ENCODE results near the gene LYPD6B. TPM values are rescaled to one million over a fixed set of nuclear protein-coding genes. Genes with fewer than 3 reads are reported as not detected.

LYPD6B gene
- polyA plus RNA-seq, 3 donors = 30.7 to 33.9 (median 31.8) TPM

DNA sequence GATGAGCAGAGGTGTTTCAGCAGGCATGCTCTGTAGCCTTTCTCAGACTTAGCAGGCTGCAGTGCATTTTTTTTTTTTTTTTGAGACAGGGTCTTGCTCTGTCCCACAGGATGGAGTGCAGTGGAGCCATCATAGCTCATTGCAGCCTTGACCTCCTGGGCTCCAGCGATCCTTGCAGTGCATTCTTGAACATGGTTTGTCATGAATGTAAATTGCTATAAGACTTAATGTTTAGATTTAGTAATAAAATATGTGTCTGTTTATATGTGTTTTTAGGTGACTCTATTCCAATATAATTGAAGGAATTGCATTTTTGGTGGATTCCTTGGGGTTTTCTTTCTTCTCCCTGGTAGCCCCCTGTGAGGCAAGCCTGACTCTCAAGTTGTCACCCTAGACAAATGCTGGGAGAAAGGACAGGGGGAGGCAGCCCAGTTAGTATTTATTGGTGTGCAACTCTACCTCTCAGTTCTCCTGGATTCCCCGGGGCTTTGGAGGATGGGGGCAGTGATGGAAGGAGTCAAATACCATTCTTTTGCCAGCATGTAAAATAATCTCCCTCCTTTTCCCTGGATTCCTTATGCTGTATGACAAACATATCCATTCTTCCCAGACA is 22.7 kb downstream of the LYPD6B start:
- DNase-seq (ENCODE audit: extremely low read depth in 1 of 11, low read depth in 9 of 11, low spot score in 4 of 11) = no peak

DNA sequence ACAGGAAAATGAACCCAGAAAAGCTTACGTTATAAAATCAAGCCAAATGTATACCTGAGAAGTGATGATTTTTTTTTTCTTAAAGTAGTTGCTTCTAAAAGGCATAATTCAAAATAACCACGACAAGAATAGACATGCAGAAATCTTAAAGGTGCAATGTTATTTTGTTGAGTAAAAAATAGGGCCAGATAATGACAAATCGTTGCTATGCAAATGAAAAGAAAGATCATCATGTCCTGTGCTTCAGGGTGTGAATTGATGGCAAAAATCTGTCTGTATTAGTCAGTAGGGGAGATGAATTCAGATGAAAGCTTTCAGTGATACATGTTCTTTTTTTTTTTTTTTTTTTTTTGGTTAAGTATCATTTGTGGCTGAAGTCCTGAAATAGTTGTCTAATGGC is 24.0 kb downstream of the LYPD6B start:
- no peak for DNase-seq (ENCODE audit: extremely low read depth in 1 of 11, low read depth in 9 of 11, low spot score in 4 of 11)

DNA sequence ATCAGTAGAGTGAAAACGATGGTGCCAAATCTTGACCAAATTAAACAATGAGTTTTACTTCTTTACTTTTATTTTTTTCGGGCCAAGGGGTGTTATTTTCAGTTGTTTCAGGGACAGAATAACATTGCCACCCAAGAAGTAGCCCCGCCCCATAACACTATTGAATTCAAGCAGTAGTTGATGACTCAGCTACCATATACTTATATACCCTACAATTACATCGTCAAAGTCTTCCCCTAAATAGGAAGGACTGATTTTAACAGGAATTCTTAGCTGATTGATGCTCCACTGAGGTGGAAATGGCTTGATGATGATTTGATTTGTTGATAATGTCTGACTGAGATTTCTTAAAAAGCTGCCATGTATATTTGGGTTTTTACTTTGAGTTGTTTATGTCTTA is 24.7 kb downstream of the LYPD6B start:
- DNase-seq (ENCODE audit: extremely low read depth in 1 of 11, low read depth in 9 of 11, low spot score in 4 of 11) = no peak

DNA sequence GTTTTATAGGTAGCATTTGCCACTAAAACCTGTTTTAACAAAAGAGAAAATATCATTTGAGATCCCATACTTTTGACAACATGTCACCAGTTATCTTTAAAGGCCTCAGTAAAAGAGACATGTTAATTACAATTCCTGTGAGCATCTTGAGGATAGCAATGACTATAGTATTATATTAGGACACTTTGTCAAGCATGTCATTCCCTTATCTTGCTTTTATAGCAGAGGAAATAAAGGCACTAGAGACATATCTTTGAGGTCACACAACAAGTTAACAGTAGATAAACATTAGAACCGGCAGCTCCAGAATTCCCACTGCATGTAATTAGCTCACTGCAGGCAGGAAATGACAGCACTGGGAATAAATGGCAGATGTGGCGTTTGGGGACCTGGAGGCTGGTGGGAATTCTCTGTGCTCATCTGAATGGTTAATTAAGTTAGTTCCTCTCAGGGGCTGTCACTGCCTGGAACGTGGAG is 25.9 kb downstream of the LYPD6B start:
- DNase-seq (ENCODE audit: extremely low read depth in 1 of 11, low read depth in 9 of 11, low spot score in 4 of 11) = no peak

DNA sequence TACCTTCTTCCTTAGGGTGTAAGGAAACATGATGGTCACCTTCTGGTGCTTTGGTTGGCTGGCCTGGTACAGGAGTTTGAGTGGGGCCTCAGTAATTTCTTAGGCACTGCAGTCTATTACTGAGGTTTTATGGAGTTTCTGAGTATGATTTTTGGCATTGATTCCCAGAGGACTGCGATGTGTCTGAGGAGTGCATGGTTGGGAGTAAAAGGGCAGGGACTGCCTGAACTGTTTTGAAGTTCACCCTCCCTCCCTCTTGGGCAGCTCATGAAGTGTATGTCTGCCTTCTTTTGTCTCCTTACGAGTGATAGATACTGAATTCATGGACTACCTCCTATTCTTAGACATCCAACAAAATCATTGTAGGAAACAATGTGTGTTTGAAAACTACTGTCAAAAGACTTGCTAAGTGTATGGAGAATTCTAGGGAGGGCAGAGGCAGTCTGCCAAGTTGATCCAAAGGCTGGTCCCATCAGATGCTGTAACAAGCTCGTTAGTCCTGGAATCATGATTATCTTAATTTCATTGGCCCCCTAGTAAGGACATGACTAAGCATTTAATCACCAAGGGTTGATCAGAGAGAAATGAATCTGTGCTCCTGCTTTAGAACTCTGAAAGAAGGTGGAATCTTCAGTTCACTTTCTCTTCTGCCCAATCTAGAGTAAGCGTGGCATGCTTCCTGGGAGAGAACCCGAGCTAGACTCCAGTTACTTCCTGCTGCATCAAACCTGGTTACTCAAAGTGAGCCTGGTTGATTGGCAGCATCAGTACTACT is 26.5 kb downstream of the LYPD6B start:
- no peak for DNase-seq (ENCODE audit: extremely low read depth in 1 of 11, low read depth in 9 of 11, low spot score in 4 of 11)

DNA sequence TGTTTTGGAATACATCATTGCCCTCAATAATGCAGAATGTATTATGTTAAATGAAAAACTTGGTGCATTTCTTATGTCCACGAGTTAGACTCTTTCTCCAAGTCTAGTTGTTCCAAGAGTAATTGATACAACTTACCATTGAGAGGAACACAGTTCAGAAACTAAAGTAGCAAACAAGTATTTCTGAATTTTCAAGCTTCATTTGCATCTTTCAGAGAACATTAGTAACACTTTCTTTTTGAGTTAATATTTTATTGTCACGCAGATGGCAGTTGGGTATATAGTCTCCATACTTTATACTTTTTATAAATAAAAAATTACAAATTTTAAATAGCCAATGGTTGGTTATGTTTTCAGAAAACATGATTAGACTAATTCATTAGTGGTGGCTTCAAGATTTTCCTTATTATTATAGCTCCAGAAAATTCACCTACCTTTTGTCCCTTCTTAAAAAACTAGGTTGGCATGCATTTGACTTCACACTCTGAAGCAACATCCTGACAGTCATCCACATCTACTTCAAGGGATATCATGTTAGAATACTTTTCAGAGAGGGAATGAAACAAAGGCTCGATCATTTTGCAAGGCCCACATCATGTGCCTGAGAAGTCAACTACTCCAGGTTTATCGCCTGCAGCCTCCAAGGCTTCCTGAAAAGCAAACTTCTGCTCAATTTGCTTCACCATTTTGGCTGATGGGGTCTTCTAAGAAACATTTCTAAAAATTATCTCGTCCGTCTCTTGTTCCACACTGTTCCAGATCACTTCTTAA is 29.9 kb downstream of the LYPD6B start:
- no peak for DNase-seq (ENCODE audit: extremely low read depth in 1 of 11, low read depth in 9 of 11, low spot score in 4 of 11)

DNA sequence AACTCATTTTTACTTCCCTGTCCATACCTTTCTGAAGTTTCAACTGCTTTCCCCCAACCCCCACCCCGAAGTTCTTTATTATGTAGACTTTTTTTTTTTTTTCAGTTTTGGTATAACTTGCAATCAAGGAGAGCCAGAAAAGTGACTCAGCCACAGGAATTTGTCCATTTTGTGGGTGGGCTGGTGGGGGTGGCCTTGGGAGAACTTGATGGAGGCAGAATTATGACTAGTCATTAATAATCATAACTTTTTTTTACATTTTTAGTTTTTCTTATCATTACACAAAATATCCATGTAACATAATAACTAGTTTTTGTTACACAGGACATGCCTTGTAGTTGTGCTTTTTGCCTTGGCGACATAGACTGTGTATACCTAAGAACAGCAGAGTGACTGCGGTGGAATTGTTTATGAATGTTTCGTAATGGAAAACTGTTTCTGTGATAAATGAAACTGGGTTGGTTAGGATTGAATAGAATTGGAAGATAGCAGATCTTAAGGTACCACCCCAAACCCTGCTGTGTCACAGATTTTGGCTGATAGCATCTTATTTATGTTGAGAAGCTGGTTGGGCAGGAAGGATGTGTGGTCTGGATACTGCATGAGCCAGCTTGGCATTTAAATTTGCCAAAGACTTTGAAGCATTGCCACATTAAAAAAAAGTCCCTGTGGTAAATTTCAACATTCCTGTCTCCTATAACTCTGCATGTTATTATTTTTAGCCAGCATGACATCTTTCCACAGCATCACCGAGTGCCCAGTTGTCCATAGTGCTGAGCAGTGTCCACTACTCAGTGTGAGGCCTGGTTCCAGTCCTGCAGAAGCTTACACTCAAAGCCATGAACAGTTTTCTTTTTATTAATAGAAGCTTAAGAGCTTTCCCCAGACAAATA is 30.7 kb downstream of the LYPD6B start:
- DNase-seq (ENCODE audit: extremely low read depth in 1 of 11, low read depth in 9 of 11, low spot score in 4 of 11) = no peak

DNA sequence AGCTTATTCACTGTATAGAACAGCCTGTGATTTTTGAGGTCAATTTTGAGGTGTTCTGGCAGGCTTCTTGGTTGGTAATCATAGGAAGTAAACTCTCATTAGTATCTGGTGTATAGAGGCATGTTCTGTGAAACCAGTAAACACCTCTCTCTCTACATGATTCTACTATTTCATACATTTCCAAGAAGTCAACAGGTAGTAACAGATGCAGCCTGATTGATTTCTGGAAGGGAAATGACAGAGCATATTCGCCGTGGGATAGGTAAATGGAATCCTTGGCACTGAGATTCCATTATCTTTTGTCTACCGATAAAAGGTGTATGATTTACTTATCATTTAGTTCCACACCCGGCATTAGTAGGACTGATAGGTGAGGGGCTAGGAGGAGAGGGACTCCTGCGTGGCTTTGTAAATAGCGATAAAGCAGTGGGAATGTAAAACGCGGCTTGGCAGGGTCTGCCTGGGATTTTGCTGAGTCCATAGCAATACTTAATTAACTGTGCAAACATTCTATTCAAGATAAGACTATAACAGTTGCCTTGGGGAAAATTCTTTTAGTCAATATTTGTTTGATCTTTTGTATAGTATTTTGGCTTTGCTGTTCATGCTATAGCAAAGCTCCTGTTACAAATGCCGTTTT is 32.3 kb downstream of the LYPD6B start:
- DNase-seq (ENCODE audit: extremely low read depth in 1 of 11, low read depth in 9 of 11, low spot score in 4 of 11) = no peak

DNA sequence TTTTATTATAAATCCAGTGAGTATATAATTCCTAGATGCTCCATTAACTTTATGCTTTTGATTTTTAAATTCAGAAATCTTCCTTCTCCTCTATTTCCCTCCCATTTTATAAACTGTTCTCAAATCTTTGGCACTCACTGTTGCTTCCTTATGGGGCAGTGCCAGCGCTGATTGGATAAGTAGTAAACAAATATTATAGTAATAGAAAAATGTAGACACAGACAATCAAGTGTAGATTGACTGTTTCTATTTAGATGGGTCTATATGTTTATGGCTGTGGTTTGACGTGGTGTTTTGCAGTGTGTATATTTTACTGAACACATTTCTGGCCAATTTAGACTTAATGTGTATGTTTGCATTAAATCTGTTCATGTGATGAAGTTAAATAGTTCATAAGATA is 36.6 kb downstream of the LYPD6B start:
- DNase-seq (ENCODE audit: extremely low read depth in 1 of 11, low read depth in 9 of 11, low spot score in 4 of 11) = no peak

DNA sequence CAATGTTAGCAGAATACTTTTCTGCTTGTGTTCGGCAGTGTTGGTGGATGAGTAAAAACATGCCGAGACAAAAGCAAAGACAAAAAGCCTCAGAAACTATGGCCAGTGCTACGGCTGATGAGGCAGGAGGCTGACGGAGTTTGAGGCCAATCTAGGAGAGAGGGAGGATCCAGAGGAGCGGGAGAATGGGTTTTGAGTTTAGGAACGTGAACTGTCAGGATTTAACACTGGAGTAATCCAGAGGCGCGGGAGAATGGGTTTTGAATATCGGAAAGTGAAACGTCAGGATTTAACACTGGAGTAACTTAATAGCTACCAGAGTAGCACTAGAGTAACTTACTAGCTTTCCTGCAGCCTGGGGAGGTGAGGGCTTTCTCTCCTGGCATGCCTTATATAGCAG is 37.4 kb downstream of the LYPD6B start:
- DNase-seq (ENCODE audit: extremely low read depth in 1 of 11, low read depth in 9 of 11, low spot score in 4 of 11) = no peak

DNA sequence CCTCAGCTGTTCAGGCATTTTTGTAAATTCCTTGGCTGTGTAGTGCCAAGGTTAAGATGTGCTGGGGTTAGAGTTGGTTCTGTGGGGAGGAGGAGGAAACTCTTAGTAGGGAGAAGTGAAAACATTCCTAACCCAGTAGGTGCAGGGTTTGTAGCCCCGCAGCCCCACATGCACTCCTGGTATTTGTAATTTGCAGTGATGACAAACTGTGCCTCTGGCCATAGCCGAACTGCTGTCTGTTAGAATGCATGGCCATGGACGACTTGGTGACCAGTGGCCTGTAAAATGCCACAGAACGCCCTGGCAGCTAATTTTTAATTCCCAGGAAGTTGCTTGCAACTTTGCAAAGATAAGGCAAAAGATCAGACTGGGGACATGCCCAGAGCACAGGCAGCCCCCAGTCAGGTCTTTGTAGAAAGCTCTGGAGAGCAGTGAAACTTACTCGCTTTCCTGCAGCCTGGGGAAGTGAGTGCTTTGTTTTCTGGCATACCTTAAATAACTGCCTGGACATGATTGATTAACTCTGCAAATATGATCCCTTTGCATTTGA is 38.4 kb downstream of the LYPD6B start:
- peak in 1 of 11 donors; percentile 52 for DNase-seq (ENCODE audit: extremely low read depth in 1 of 11, low read depth in 9 of 11, low spot score in 4 of 11)

DNA sequence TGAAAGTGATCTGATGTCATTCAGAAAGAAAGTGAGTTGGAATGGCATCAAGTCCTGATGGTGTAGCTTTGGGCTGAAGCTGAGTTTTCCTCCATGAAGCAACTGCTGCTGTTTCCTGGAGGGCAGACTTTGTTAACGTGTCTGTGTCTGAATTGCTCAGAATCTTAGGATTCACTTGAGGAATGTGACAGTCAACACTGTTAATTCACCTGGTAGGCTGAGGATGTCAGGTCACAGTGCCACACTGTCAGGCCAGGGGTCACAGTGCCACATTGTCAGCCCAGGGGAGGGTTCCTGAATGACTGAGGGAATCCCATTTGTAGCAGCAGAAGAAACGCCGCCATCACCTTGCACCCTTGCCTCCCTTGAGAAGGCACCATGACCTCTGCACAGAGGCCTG is 39.4 kb downstream of the LYPD6B start:
- no peak for DNase-seq (ENCODE audit: extremely low read depth in 1 of 11, low read depth in 9 of 11, low spot score in 4 of 11)

DNA sequence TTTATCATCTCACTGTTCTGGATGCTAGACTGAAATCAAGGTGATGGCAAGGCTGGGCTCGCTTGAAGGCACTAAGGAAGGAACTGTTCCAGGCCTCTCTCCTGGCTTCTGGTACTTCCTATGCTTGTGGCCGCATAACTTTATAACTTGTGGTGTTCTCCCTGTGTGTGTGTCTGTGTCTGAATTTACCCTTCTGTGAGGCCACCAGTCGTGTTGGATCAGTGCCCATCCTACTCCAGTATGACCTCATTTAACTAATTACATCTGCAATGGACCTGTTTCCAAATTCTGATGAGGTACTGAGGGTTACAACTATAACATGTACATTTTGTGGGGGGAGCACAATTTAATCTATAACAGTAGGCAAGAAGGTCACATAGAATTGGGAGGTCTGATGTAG is 41.6 kb downstream of the LYPD6B start:
- DNase-seq (ENCODE audit: extremely low read depth in 1 of 11, low read depth in 9 of 11, low spot score in 4 of 11) = no peak

DNA sequence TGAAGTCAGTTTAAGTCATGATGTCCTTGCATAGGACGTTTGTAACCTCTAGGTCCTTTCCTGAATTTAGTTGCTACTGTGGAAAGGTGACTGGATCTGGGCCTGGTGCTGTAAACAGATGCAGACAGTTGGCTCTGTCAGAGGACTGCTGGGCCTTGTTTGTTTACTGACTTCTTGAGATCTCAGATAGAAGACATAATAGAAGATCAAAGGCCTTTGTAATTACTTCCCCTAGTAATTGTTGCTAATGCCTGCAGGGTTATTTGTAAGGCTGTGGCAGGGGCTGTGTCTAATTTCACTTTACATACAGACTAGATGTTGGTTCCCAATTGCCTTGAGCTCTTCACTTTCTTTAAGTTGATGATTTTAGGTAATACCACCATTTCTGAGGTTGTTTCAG is 42.5 kb downstream of the LYPD6B start:
- no peak for DNase-seq (ENCODE audit: extremely low read depth in 1 of 11, low read depth in 9 of 11, low spot score in 4 of 11)

DNA sequence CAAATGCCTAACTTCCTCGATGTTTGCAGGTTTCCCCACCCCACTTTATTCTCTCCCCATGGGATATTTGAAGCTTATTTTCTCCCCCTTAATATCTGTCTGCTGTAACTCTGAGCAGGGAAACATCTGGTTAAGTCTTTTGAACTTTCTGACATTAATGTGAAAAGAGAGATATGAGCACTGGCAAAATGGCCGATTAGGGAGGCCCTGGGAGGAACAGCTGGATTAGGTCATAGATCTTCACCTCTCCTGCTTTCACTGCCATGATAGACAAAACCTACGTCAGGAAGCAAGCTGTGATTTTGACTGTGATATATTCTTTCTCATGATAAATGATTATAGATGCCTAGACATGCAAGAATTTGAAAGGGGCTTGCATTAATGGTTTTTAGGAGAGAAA is 43.6 kb downstream of the LYPD6B start:
- DNase-seq (ENCODE audit: extremely low read depth in 1 of 11, low read depth in 9 of 11, low spot score in 4 of 11) = no peak

DNA sequence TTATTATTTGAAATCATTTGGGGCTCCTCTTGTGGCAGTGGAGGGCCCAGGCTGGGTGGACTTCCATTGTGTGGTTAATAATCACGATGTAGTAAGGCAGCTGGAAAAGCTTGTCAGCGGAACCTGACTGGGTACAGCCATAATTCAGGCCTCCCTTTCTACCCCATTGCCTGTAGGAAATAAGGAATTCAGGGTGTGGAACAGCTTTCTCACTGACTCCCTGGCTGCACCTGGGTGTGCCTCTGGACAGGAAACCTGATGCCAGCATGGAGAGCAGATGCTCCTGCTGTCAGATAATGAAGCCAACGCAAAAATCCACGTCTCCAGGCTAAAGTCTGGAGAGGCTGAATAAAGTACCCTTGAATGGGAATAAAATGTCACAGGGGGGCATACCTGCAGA is 44.2 kb downstream of the LYPD6B start:
- no peak for DNase-seq (ENCODE audit: extremely low read depth in 1 of 11, low read depth in 9 of 11, low spot score in 4 of 11)

DNA sequence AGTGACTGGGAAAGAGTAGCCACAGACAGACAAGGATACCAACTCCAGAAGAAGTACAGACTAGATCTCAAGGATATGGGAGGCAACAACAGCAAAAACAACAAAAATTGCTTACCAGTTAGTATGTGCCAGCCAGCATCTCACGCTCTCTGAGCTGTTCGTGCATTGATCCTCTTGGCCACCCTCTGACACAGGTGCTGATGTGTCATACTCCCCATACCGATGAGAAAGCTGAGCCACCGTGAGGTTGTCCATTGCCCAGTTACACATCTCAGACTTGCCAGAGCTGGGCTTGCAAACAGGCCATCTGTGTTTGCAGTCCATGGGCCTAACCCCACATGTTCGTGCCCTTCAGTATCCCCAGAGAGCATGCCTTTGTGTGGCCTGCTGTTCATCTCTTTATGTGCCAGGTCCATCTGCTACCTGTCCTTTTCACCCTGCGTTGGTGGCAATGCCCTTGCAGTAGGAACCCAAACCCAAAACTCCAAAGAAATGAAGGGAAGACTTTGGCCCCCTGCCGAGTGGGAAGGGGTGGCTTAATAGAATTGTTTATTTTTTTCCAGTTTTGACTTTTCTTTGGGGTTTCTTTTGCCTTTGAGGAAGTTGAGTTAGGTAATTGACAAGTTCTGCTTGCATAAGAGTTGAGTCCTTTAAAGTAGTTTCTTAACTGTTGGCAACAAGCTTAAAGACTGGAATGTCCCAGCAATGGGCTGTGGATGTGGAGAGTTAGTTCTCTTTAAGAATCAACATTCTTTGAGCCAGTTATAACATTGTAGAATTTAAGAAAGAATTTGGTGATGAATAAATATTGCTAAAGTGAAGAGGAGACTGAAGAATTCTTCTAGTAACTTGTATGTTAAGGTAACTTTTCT is 46.7 kb downstream of the LYPD6B start:
- DNase-seq (ENCODE audit: extremely low read depth in 1 of 11, low read depth in 9 of 11, low spot score in 4 of 11) = no peak

DNA sequence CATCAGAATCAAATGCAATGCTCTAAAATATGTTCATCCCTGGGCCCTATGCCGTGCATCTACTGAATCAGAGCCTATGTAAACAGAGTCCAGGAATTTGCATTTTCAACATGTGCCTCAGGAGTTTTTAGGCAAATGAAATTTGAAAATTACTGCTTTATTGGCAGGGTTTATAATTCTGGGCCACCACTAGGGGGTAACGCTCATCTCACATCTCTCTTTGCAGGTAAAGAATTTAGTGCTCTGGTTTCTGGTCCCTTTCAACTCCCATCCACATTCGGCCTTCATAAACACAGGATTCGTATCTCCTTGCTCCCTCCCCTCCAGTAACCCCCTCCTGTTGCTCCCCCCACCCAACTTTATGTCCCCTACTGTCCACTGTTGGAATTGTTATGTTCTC is 49.3 kb downstream of the LYPD6B start:
- DNase-seq (ENCODE audit: extremely low read depth in 1 of 11, low read depth in 9 of 11, low spot score in 4 of 11) = no peak

Data from renal cortex interstitium (tissue), 11 donors.